KBM-7 (cell line): ENCODE results near the gene YTHDF1.

Source experiments
- DNase-seq: peaks from one replicate; pipeline ENCODE4 v3.0.0-alpha.2; 2015
- in situ Hi-C: fragments of 300-500 bp; cut with MboI; formaldehyde crosslinking; loops from 2 replicates; pipeline ENCODE4 v1.14.3; 2020; ENCODE audit warnings: low sequenced_read_pairs, low pct_unique_long_range_greater_than_20kb, mixed read lengths

Gene YTHDF1

GRCh38 chr20:63177785-63178445 lies 38.0 kb downstream of the YTHDF1 start:
- in situ Hi-C loops, result no loop called here
- DNase-seq, result no peak

DNA sequence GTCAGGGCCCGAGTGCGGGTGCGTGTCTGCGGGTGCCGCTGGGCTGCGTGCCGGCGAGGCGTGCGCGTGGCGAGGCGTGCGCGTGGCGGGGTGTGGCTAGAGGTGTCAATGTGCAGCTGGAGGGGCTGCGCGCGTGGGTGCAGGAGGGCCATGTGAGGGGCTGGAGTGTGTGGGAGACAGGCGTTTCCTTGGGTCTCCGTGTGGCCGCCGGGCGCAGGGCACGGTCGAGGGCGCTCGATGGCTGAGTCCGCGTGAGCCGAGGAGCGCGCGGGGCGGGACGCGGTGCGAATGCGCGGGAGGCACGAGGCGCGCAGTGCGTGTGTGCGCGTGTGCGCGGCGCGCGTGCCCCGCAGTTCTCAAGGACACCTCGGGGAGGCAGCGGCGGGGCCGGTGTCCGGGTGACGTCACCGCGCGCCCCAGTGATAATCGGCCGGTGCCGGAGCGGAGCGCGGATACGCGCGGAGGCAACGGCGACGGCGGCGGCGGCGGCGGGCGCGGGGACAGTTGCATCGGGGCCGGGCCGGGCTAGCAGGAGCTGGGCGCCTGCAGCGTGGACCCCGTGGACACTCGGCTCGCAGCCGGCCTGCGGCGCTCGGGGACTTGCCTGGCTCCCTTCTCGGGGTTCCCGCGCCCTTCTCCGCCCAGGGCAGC lies 38.7 kb downstream of the YTHDF1 start:
- in situ Hi-C loops, result no loop called here
- DNase-seq, result no peak

DNA sequence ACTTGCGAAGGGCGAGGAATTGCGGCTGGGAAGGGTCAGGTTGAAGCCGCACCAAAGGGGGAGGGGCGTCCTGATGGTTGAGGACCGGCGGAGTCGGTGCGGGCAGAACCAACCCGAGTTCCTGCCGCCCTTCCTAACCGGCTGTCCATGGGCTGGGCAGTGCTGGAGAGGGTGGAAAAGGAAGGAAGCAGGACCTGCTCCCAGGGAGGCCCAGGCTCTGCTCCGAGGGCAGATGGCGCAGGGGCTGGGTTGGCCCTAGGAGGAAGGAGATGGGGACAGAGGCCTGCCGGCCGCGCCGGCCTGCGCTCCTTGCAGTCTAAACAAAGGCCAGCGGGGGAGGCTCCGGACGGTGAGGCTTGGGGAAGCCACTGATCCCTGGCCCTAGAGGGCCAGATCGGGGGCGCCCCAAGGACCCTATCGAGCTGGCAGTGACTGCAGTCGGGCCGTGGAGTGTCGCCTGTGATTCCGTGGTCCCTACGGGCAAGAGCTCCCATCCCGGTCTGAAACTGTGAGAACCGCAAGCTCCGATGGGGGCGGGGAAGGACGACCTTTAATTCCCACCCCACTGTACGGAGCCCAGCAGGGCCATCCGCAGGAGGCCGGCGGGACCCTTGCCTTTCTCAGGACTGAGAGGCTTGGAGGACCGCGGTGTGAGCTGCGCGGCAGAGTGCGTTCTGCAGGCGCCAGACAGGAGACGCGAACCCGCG lies 39.4 kb downstream of the YTHDF1 start:
- in situ Hi-C loops, result no loop called here
- DNase-seq, result no peak

- DNase-seq, result no peak
These were observed 39.9 kb downstream of the YTHDF1 start for GRCh38 chr20:63176034-63176426.

DNA sequence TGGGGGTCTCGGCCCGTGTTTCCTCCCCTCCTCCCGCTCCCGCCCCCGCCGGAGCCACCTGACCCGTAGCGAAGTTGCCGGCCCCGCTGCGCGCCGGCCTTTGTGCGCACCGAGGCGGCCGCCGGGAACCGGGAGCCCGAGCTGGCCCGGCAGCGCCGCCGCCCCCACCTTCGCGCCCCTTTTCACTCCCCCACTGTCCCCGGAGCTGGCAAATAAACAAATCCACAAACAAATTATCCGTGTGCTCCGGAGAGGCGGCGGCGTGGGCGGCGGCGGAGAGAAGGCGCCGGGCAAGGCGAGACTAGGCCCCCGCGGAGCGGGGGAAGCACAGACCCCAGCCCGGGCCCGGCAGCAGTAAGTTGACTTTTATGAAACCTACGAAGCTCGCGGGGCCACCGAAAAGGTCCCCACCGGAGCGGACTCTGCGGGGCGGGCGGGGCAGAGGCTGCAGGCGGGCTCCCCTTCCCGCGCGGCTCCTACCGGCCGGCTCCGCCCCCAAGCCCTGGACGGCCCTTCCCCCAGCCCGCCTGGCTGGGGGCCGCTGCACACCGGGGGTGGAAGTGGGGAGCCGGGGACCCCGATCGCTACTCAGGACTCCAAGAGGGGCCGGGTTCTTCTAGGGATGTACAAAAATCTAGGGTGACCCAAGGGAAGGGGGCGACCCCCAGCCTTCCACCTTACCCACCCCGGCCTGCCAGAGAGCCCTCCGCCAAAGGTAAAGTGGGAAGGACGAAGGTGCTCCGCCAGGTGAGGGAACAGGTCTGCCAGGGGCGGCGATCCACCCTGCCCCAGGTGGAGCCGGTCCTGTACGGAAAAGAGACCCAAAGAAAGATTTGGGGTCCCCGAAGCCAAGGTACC lies 40.7 kb downstream of the YTHDF1 start:
- in situ Hi-C loops, result no loop called here
- DNase-seq, result no peak

More at GRCh38 chr20:63176034-63176426, 39.9 kb downstream of the YTHDF1 start:
- in situ Hi-C loops, result no loop called here

- DNase-seq, result no peak
- in situ Hi-C loops, result no loop called here
These were observed 41.5 kb downstream of the YTHDF1 start for GRCh38 chr20:63174309-63175037.

DNA sequence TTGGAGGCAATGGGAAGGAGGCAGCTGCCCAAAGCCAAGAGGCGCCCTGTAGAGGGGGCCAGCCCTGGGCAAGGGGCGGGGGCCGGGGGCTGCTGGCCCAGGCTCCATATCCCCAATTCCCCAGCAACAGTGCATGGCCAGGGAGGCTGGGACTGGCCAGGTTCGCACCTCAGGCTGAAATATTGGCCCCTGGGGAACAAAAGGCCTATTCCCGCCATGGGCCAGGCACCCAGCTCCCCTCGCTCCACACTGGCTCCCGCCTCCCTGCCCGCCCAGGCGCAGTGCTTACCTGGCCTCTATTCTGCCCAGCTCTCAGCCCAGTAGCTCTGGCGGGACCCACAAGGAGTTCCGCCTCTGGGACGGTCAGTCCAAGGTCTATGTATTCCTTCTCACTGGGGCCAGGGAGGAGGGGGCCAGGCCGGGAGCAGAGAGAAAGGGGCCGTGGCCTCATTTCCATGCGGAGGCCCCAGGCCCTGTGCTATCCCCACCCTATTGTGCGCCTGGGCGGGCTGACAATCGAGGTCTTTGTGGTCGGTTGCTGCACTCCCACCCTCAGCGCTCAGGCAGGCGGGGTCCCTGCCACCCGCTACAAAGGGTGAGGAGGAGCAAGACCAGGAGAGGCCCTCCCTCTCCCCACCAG lies 42.3 kb downstream of the YTHDF1 start:
- in situ Hi-C loops, result no loop called here
- no peak for DNase-seq

DNA sequence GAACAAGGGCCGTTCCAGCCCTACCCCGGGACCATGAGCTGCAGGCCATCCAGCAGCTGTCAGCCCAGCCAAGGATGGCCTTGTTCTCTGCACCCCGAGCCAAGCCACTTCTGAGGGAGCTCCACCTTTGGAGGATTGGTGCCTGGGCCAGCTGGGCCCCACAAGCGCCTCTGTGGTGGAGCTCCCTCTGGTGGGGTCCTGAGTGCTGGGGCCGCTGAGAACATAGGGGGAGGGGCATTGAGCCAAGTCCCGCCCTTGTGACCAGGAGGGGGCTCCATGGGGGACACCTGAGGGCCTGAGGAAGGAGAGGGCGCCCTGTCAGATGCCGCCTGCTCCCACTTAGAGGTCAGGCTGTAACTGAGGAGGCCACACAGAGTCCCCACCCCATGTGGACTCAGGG lies 43.2 kb downstream of the YTHDF1 start:
- in situ Hi-C loops, result no loop called here
- DNase-seq, result peak; percentile 19

DNA sequence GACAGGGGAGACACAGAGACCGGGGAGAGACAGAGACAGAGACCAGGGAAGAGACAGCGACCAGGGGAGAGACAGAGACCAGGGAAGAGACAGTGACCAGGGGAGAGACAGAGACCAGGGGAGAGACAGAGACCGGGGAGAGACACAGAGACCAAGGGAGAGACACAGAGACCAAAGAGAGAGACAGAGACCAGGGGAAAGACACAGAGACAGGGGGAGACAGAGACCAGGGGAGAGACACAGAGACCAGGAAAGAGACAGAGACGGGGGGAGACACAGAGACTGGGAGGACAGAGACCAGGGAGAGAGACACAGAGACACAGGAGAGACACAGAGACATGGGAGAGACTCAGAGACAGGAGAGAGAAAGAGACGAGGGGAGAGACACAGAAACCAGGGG lies 43.9 kb downstream of the YTHDF1 start:
- no peak for DNase-seq
- in situ Hi-C loops, result no loop called here

DNA sequence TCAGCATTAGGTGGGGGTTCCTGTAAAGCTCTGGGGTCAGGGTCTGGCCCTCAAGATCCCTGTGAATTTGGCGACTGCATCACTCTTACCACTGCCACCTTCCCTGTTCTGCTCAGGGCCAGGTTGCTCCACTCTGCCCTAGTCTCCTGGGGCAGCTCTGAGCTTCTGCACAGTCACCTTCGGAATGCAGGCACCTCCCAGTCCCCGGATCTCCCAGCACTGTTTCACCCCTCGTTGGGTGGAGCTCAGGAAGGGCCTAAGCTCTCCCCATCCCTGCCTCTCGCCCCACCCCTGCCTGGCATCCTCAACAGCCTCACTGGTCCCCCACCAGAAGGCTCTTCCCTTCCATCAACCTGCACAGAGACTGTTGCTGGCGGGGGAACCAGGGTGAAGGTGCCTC lies 46.2 kb downstream of the YTHDF1 start:
- DNase-seq, result no peak
- in situ Hi-C loops, result no loop called here

DNA sequence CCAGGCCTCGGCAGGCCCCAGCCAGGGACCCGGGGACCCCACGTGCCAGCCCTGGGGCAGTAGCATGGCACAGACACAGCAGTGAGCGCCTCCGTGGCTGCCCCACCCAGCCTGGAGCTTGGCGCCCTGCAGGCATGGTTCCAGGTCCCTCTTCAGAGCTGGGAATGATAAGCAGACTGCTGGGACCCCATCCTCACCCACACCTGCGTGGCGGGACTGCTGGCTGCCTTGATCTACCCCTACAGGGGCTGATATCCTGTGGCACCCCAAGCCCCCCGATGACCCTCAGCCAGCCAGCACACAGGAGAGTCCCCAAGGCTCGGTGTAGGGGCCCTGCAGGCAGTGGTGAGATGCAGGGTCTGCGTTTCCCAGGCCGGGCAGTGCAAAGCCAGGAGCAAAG lies 47.1 kb downstream of the YTHDF1 start:
- in situ Hi-C loops, result no loop called here
- no peak for DNase-seq

GRCh38 chr20:63167918-63168520 lies 47.9 kb downstream of the YTHDF1 start:
- DNase-seq, result no peak
- in situ Hi-C loops, result no loop called here

- in situ Hi-C loops, result no loop called here
- DNase-seq, result no peak
These were observed 48.7 kb downstream of the YTHDF1 start for GRCh38 chr20:63167026-63167917.

GRCh38 chr20:63166193-63167020 lies 49.5 kb downstream of the YTHDF1 start:
- no peak for DNase-seq
- in situ Hi-C loops, result no loop called here

DNA sequence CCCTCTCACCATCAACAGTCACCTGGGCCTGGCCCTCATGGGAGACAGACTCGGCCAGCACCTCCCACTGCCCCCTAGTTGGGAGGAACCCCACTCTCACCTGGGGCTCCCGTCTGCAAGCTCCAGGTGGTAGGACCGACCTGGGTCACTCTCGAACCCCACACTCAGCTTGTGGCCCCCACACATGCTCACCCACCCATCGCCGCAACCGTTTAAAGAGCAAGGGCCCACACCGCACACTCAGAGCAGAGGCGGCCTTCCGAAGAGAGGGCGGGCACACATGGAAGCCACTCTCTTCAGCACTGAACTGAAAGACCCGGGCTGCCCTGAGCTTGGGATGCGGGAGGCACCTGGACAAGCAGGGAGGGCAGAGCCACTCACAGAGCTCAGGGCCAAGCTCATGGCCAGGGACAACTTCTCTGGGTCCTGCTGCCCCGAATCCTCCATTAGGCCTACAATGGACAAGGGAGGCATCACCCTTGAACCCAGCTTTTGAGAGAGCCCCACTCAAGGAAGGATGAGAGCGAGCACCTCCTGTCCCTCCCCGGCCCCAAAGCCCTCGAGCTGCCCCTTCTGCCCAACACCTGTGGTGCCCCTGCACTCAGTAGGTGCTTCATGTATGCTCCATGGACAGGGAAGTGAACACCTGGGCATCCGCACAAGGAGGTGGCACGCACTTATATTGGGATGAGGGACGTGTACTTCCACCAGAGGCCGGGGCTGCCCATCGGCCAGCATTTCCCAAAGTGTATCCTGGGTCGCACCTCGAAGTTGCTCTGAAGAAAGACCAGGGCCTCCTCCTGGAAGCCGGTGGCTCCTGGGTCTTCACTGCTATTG lies 50.4 kb downstream of the YTHDF1 start:
- in situ Hi-C loops, result no loop called here
- no peak for DNase-seq
